Posterior vena cava (tissue), 2 donors: Measurements from ENCODE around the gene MTA1. TPM values are rescaled to one million over a fixed set of nuclear protein-coding genes. Genes with fewer than 3 reads are reported as not detected.

ENCODE experiments used
- DNase-seq: peaks from one replicate; pipeline ENCODE4 v3.0.0-alpha.2; 2020; ENCODE audit warnings: low spot score
- intact Hi-C, 2 donors: fragments of 100-400 bp; cut with DNase I; formaldehyde crosslinking; loops; one replicate each; pipeline versions ENCODE4 v1.14.1 to v1.14.2; 2022 to 2023
- total RNA-seq, 2 donors: library from RNA; stranded (reverse); fragmentation: NEBNext Ultra II Directional; extraction: Animal tissue kit (Norgen Biotek cat#: 25700); gene quantifications; one replicate each; pipeline ENCODE4 v1.2.1, GENCODE V29; 2021
- donor health status: DM: yes; HTN: yes; CAD: no.
- donor health status: DM: yes; HTN: yes; CAD: no.

The MTA1 gene
- total RNA-seq, 2 donors from 2014 or later, result 60.7 to 62.0 TPM

DNA sequence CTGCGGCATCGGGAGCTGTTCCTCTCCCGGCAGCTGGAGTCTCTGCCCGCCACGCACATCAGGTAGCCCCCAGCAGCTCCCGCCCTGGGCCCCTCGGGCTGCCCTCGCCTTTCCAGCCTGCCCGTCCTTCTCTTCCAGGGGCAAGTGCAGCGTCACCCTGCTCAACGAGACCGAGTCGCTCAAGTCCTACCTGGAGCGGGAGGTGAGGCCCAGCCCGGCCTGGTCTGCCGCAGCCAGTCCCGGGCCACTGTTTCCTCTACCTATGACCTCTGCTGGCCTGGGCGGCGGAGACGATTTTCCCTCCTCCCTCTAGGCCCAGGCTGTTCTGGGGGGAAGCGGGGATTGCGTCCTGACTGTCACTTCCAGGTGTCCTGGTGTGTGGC lies 30.5 kb downstream of the MTA1 start:
- no peak for DNase-seq
- intact Hi-C loops, result no loop called here

DNA sequence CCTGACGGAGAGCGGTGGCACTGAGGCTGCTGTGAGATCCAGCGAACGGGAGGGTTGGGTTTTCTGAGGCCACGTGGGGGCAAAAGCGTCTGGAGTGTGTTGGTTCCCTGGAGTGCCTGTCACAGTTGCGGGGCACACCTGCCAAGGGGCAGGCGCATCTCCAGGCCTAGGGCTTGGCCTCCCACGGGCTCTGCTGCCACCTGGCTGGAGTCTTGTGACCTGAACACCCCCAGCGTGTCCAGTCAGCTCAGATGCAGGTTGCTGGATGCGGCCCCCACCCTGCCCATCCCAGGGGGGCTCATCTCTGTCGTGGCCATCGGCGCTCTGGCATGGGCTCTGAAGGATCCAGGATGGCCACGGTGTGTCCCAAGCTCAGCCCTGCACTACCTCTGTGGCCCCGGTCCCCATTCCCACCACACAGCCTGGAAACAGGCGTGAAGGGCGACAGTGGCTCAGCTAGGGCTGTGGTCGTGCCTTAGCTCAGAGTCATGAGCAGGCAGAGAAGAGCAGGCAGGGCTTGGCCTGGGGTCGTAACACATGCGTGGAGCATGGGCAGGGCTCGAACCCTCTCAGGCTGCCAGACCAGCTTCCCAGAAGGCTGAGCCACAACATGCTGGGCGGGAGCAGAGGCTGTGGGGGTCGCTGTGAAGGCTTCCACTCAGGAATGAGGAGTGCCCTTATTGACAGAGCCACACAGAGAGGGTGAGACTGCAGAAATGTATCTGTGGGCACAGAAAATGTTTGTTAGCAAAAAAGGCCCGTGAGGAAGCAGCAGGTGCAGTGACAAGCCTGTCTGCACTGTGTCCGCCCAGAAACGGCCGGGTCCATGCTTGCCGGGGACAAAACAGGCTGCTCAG lies 31.5 kb downstream of the MTA1 start:
- no peak for DNase-seq
- intact Hi-C loops, result no loop called here

- DNase-seq, result no peak
- intact Hi-C loops, result no loop called here
Observed at GRCh38 chr14:105452963-105453362, 33.3 kb downstream of the MTA1 start.

- no peak for DNase-seq
- intact Hi-C loops, result no loop called here
Observed at GRCh38 chr14:105453847-105454246, 34.2 kb downstream of the MTA1 start.

GRCh38 chr14:105455086-105455640 lies 35.5 kb downstream of the MTA1 start:
- DNase-seq, result no peak
- intact Hi-C loops, result no loop called here

DNA sequence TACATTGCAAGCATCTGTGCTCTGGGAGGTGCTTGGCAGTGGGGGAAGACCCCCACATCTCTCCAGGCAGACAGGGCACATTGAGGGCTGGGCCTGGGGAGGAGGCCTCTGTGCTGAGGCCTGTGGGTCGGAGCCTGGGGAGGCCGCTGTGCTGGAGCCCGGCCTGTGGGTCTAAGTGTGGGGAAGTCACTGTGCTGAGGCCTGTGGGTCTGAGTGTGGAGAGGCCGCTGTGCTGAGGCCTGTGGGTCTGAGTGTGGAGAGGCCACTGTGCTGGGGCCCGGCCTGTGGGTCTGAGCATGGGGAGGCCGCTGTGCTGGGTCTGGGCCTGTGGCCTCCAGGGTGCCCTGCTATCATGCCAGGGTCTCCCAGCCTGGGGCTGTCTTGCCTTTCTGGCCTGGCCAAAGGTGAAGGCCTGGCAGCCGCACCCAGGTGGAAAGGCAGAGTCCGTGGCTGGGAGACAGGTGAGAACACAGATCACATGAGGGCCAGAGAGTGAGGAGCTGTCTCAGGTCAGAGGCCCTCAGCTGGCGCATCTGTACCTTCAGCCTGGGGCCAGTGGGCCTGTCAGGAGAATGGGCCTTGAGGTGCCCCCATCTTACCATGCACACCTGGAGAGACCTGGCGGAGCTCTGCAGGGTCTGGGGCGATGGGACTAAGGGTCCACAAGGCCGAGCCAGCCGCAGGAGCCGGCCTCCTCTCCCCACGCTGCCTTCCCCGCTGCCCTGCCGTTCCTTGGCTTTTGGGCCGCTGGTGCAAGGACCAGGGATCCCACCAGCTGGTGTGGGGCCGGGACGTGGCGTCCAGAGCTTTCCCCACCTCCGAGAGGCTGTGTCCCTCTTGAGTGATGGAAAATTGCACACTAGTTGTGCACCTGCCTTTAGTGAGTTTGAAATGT lies 36.4 kb downstream of the MTA1 start:
- intact Hi-C loops, result no loop called here
- DNase-seq, result no peak

DNA sequence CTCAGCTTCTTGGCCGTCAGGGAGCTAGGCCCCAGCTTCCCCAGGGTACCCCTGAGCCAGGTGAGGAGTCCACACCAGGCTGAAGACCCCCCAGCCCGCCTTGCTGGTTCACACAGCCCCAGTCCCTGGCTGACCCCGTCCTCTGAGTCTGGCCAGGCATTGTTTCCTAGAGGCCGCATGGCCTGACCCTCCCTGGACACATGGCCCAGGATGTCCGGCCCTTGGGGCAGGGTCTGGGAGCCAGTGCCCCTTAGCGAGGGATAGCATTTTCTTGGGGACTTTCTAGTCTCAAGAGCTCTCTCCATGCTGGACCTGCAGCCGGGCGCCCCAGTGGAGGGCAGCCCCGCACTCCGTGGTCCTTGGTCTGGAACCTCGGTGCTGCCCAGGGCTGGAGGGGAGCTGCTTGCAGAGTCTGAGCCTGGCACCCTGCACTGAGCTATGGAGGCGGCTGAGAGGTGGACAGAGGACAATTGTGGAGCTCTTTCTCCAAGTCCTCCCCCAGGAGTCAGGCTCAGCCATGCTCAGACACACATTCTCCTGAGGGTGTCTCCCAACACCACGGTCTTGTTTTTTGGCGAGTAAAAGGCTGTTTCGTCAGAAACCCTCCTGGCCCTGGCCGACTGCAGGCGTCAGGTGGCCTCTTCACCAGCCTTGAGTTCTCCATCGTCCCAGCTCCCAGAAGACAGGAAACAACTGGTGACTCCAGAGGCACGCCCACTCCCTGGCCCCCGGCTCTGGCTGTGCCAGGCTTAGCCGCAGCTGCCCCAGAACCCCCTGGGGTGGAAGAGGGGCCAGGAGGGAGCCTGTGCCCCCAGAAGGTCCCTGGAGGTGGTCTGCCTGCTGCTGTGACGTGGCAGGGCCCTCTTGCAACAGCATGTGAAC lies 37.4 kb downstream of the MTA1 start:
- no peak for DNase-seq
- intact Hi-C loops, result no loop called here

DNA sequence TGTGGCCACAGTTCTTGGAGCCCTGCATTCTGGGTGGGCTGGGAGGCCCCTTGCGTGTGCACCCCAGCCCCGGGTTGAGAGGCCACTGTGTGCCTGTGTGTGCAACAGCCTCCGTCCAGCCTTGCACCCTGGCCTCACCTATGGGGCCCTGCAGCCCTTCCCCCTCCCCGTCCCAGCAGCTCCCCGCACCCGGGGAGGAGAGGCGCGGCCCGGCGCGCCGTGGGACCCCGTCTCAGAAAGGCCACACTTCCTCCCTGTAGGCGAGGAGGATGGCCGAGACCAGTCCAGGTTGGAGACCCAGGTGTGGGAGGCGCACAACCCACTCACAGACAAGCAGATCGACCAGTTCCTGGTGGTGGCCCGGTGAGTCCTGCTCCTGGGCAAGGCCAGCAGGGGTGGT lies 38.4 kb downstream of the MTA1 start:
- intact Hi-C loops, result no loop called here
- DNase-seq, result no peak

- intact Hi-C loops, result no loop called here
- DNase-seq, result no peak
Observed at GRCh38 chr14:105458571-105458970, 38.9 kb downstream of the MTA1 start.

DNA sequence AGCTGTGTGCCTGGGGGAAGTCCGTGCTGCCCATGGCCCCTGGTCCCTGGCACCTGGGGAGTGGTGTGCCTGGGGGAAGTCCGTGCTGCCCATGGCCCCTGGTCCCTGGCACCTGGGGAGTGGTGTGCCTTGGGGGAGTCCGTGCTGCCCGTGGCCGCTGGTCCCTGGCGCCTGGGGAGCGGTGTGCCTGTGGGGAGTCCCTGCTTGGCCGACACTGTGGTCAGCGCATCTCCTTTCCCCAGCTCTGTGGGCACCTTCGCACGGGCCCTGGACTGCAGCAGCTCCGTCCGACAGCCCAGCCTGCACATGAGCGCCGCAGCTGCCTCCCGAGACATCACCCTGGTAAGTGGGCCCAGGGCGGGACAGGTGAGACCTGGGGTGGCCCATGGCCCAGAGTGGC lies 40.5 kb downstream of the MTA1 start:
- no peak for DNase-seq
- intact Hi-C loops, result no loop called here

GRCh38 chr14:105460616-105461015 lies 41.0 kb downstream of the MTA1 start:
- intact Hi-C loops, result no loop called here

GRCh38 chr14:105461903-105462302 lies 42.3 kb downstream of the MTA1 start:
- DNase-seq, result no peak
- intact Hi-C loops, result no loop called here

More at GRCh38 chr14:105460616-105461015, 41.0 kb downstream of the MTA1 start:
- no peak for DNase-seq

- intact Hi-C loops, result no loop called here
- DNase-seq, result no peak
Observed at GRCh38 chr14:105464501-105464900, 44.9 kb downstream of the MTA1 start.

DNA sequence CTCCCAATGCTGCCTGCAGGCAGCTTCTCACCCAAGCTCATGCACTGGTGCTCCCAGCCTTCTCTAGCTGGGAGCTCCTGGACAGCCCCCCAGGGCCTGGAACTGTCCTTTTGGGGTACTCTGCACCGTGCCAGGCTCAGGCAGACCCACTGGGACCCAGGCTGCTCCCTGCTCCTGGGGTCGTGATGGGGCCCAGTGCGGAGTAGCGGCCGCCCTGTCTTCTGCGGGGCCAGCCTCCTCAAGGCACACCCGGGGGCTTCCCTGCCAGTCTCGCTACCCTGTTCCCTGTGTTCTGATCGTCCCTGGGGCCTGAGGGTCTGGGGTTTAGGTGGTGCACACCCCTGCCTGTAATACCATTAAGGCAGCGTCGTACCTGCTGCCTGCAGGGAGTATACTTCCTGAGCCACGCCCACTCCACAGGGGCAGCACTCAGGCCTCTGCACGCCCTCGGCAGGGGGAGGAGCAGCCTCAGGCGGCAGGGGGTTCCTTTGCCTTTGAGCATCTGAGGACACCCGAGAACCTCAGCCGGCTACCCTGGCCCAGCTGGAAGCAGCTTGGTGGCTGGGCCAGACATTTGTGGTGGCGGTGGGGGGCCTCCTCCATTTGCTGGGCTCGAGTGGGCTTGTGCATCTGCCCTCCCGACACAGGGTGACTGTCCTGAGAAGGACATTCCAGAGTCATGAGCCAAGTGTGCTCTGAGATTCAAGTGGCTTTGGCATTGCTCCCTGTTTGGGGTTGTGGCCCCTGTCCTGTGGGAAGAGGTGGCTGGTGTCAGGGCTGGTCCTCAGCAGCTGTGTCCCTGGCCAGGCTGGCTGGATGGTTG lies 45.8 kb downstream of the MTA1 start:
- intact Hi-C loops, result no loop called here
- DNase-seq, result no peak

- intact Hi-C loops, result no loop called here
- no peak for DNase-seq
Observed at GRCh38 chr14:105466531-105467248, 47.1 kb downstream of the MTA1 start.

- DNase-seq, result no peak
- intact Hi-C loops, result no loop called here
Observed at GRCh38 chr14:105467249-105467941, 47.8 kb downstream of the MTA1 start.

DNA sequence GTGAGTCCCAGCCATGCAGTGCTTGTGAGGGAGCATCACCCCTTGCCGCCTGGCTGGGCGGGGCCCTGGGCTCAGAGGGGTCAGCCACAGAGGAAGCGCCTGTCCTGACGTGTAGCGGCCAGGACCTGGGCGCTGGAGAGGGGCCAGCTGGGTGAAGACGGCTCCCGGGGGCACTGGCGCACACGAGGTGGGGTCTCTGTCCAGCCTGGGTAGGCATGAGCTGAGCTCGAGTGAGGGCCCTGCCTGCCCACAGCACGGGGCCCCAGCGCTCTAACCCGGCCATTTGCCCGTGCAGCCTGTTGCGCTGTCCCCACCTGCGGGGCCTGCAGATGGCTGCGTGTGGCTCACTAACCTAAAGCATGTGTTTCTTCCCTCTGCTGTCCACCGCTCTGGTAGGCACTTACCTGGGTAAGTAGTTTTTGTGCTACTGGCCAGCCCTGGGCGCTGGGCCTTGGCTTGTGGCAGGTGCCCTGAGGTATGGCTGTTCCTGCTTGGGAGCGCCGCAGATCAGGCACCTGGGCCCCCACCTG lies 48.4 kb downstream of the MTA1 start:
- intact Hi-C loops, result no loop called here
- no peak for DNase-seq
